GM19025 (cell line): ENCODE results near the gene HEBP2.
A peak's percentile ranks its signal among the peaks of the same experiment; 100 is the strongest.

ENCODE experiments used
- ATAC-seq: cut with Tn5 transposase; IDR thresholded peaks from one replicate; pipeline ENCODE4 v1.9.1; 2021; ENCODE audit warnings: mild to moderate bottlenecking, low read depth, moderate library complexity; ENCODE audit not compliant: unreplicated experiment

The HEBP2 gene

GRCh38 chr6:138396709-138397108 lies 7.3 kb upstream of the HEBP2 start:
- ATAC-seq: no peak

GRCh38 chr6:138397128-138398122 lies 6.6 kb upstream of the HEBP2 start:
- no peak for ATAC-seq

DNA sequence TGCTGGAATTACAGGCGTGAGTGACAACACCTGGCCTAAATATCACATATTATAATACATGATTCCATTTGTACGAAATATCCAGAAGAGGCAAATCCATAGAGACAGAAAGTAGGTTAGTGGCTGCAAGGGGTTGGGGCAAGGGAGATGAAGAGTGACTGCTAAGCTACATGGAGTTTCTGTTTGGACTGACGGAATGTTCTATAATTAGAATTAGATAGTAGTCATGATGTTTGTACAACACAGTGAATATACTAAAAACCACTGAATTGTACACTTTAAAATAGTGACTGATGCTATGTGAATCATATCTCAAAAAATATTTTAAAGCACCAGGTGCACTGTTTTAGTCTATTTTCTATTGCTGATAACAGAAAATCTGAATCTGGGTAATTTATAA lies 3.7 kb upstream of the HEBP2 start:
- ATAC-seq: no peak

GRCh38 chr6:138401960-138402837 lies 1.8 kb upstream of the HEBP2 start:
- no peak for ATAC-seq

DNA sequence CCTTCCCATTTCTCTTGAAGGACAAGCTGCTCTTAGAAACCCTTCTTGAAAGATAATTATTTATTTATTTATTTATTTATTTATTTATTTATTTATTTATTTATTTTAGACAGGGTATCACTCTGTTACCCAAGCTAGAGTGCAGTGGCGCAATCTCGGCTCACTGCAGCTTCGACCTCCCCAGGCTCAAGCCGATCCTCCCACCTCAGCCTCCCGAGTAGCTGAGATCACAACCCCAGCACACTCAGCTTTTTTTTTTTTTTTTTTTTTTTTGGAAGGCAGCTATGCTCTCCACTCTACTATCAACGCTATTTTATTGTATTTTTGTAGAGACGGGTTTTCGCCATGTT lies 1.2 kb upstream of the HEBP2 start:
- no peak for ATAC-seq

DNA sequence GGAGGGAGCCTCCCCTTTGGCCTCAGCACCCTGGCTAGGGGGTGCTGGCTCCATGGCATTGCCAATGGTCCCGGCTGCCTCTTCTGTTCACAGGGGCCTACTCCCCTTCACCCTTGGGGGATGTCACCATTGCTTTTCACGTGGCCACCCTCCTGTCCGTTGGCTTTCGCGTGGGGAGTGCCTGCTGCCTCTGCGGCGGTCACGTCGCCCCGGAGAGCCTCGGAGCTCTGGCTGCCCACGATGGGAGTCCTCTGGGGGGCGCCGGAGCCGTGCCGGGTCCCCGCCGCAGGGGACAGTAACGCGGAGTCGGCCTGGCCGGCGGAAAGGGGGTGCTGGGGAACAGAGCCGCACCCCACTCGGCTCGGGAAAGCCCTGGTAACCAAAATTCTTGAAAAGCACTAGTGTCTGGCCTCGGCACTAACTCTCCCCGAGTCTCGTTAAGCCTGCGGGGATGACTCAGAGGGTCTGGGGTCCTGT lies 661 bp upstream of the HEBP2 start:
- peak; percentile 2 for ATAC-seq

DNA sequence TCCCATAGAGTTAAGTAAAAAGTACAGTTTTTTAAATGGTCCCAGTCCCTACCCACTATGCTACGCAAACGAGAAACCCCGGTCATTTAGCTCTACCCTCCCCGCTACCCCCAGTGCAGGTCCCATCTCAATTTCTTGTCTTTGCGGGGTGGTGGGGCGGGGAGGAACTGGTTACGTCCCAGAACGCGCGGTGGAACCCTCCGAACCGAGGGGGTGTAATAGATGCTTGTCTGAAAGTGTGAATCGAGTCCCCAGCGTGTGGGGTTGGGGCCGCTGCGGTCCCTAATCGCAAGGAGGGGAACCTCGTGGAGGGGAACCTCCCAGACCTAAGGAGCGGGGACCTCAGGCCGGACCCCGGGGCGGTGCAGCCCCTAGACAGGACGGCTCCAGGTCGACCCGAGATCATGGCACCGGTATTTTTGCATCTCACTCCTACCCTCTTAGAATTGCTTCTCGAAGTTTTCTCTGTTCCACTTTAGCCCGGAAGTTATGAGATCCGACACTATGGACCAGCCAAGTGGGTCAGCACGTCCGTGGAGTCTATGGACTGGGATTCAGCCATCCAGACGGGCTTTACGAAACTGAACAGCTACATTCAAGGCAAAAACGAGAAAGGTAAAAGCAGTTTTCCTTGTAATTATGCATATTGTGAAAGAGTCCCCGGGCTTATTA lies 779 bp downstream of the HEBP2 start:
- ATAC-seq: no peak

GRCh38 chr6:138405816-138406413 lies 1.9 kb downstream of the HEBP2 start:
- ATAC-seq: no peak

DNA sequence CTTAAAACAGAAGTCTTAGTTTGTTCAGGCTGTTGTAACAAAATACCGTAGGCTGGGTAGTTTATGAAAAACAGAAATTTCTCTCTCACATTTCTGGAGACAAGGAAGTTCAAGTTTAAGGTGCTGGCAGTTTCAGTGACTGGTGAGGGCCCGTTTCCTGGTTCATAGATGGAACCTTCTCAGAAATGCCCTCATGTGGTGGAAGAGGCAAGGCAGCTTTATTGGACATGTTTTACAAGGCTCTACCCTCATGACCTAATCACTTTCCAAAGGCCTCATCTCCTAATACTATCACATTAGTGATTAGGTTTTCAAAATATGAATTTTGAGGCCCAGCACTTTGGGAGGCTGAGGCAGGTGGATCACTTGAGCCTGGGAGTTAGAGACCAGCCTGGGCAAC lies 2.4 kb downstream of the HEBP2 start:
- no peak for ATAC-seq

- no peak for ATAC-seq
Measured at GRCh38 chr6:138410048-138410735, 6.2 kb downstream of the HEBP2 start.

GRCh38 chr6:138410972-138411880 lies 7.2 kb downstream of the HEBP2 start:
- no peak for ATAC-seq

GRCh38 chr6:138415125-138415524 lies 11.1 kb downstream of the HEBP2 start:
- no peak for ATAC-seq

DNA sequence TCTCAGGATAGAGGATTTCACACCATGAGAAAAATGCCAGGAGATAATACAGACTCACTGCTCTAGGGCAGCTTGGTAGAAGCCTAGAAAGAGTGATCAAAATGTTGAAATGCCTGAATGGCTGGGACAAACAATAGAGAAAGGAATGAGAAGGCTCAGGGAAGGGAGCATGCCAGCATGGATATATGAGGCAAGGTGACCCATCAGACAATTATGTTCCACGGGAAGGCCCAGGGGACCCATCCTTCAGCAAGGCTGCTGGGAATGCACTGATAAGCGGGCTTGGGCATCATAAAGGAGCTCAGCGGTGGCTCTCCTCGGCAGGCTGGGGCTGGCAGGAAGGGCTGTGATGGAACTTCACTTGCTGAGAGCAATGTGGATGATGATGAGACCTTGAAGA lies 12.2 kb downstream of the HEBP2 start:
- ATAC-seq: no peak

GRCh38 chr6:138417493-138418117 lies 13.6 kb downstream of the HEBP2 start:
- no peak for ATAC-seq

- no peak for ATAC-seq
Measured at GRCh38 chr6:138418118-138418742, 14.2 kb downstream of the HEBP2 start.

GRCh38 chr6:138419766-138420165 lies 15.7 kb downstream of the HEBP2 start:
- no peak for ATAC-seq

- no peak for ATAC-seq
Measured at GRCh38 chr6:138420356-138420755, 16.3 kb downstream of the HEBP2 start.

GRCh38 chr6:138421089-138421488 lies 17.1 kb downstream of the HEBP2 start:
- no peak for ATAC-seq
